Keratinocyte (primary cell): Measurements from ENCODE around the gene FAM24B. TPM values are rescaled to one million over a fixed set of nuclear protein-coding genes. Genes with fewer than 3 reads are reported as not detected.

Experiments
- DNase-seq: peaks from one replicate; pipeline ENCODE4 v3.0.0-alpha.2; 2011; ENCODE audit warnings: low read depth, missing footprints, low spot score
- FAIRE-seq: peaks from 2 replicates; lab custom pipeline; 2011; peaks lifted over from hg19 to GRCh38; lab: Jason Lieb, UNC
- H2AFZ ChIP-seq: 2 replicates; pipeline ENCODE4 v1.6.0; 2012; ENCODE audit warnings: low read length, control low read depth, inconsistent platforms; ENCODE audit not compliant: control insufficient read depth
- H3K27ac ChIP-seq: 2 replicates; pipeline ENCODE4 v1.5.1; 2011; ENCODE audit warnings: low read length; ENCODE audit not compliant: control insufficient read depth, insufficient read depth
- H3K27me3 ChIP-seq: 3 replicates; pipeline ENCODE4 v1.6.0; 2011; ENCODE audit warnings: low read length; ENCODE audit not compliant: control insufficient read depth, insufficient read depth; ENCODE audit errors: extremely low read depth
- H3K36me3 ChIP-seq, 2 experiments: 2 replicates in 1 of 2; 3 replicates in 1 of 2; pipeline ENCODE4 v1.5.1; 2011; ENCODE audit warnings: low read length in 2 of 2, mild to moderate bottlenecking in 1 of 2; ENCODE audit not compliant: control insufficient read depth in 2 of 2, insufficient read depth in 2 of 2; ENCODE audit errors: extremely low read depth in 1 of 2
- H3K4me1 ChIP-seq: 3 replicates; pipeline ENCODE4 v1.5.1; 2011; ENCODE audit warnings: low read length; ENCODE audit not compliant: control insufficient read depth, insufficient read depth; ENCODE audit errors: extremely low read depth
- H3K4me2 ChIP-seq: 3 replicates; pipeline ENCODE4 v1.6.0; 2011; ENCODE audit warnings: low read depth, low read length; ENCODE audit not compliant: control insufficient read depth, insufficient read depth; ENCODE audit errors: extremely low read depth
- H3K4me3 ChIP-seq, 3 experiments: fragments of 200-600 bp in 1 of 3; sonication (generic) in 1 of 3; 2 replicates in 2 of 3; 3 replicates in 1 of 3; pipeline ENCODE4 v1.5.1; 2011 to 2016; ENCODE audit warnings: low read length in 3 of 3, mild to moderate bottlenecking in 3 of 3, control low read depth in 2 of 3, inconsistent platforms in 1 of 3, low read depth in 1 of 3, mixed read lengths in 1 of 3, mixed run types in 1 of 3, moderate library complexity in 1 of 3; ENCODE audit not compliant: control insufficient read depth in 2 of 3, insufficient read depth in 2 of 3; ENCODE audit errors: extremely low read depth in 1 of 3
- H3K79me2 ChIP-seq: 2 replicates; pipeline ENCODE4 v1.6.0; 2012; ENCODE audit warnings: low read length; ENCODE audit not compliant: control insufficient read depth, insufficient read depth
- H3K9ac ChIP-seq: 3 replicates; pipeline ENCODE4 v1.6.0; 2011; ENCODE audit warnings: low read length; ENCODE audit not compliant: control insufficient read depth, insufficient read depth; ENCODE audit errors: extremely low read depth
- H3K9me1 ChIP-seq: 3 replicates; pipeline ENCODE4 v1.6.0; 2011; ENCODE audit warnings: low read length; ENCODE audit not compliant: control insufficient read depth, insufficient read depth; ENCODE audit errors: extremely low read depth
- H3K9me3 ChIP-seq: 2 replicates; pipeline ENCODE4 v1.5.1; 2012; ENCODE audit warnings: low read depth, low read length; ENCODE audit not compliant: control insufficient read depth
- H4K20me1 ChIP-seq: 3 replicates; pipeline ENCODE4 v1.6.0; 2011; ENCODE audit warnings: low read length; ENCODE audit not compliant: control insufficient read depth, insufficient read depth; ENCODE audit errors: extremely low read depth
- EZH2 ChIP-seq: IDR thresholded peaks from one replicate; pipeline ENCODE4 v1.6.1; 2012; ENCODE audit warnings: inconsistent platforms, mild to moderate bottlenecking, low read length, moderate library complexity
- dilution Hi-C: fragments of 300-500 bp; cut with MboI; formaldehyde crosslinking; loops from one replicate; pipeline ENCODE4 v1.7.0; 2020; ENCODE audit warnings: low sequenced_read_pairs; ENCODE audit not compliant: extremely low pct_ligation_motif_present
- polyA plus RNA-seq, 5 experiments: library from polyadenylated mRNA; depleted of rRNA in 3 of 5; stranded (reverse) in 3 of 5; stranded (forward) in 1 of 5; unstranded in 1 of 5; fragments of >200 nt; gene quantifications; 1 replicate in 1 of 5; 2 replicates in 3 of 5; 3 replicates in 1 of 5; pipeline versions ENCODE4 v1.2.1 to v1.2.3, GENCODE V29; 2011 to 2012; ENCODE audit warnings: missing spikeins in 2 of 5, low read depth in 1 of 5, low replicate concordance in 1 of 5
- TF ChIP-seq, protein P1 (sequence below), 3 experiments: IDR thresholded peaks in 1 of 3; conservative IDR thresholded peaks in 1 of 3; optimal IDR thresholded peaks in 1 of 3; 2 replicates in 2 of 3; 3 replicates in 1 of 3; pipeline versions ENCODE3 to v1.5.1; 2011; ENCODE audit warnings: low read length in 3 of 3, mild to moderate bottlenecking in 3 of 3, moderate library complexity in 2 of 3, control low read depth in 1 of 3, inconsistent platforms in 1 of 3; ENCODE audit not compliant: insufficient read depth in 2 of 3; ENCODE audit errors: extremely low read depth in 1 of 3

Gene FAM24B
- polyA plus RNA-seq, 1 donor (not counting 4 experiments of a cell fraction or from before 2014, with no cell fraction given), result 4.5 TPM

DNA sequence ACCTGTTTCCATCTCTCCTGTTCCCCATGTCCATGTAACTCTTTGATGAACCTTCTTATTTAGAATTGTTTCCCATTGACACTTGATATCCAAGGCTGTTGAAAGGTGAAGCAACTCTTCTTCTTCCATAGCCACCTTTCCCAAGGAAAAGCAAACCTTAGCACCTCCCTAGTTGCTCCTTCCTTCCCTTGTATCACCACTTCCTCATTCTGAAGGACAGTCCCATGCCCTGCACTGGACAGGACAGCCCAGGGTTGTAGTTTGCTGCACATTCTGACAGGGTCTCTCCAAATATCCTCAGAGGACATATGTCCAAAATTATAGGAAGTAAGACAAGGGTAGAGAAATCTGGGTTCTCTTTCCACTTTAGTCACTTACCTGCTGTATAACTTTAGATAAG is 39.9 kb downstream of the FAM24B start:
- H3K9ac ChIP-seq, result no peak overlapping the region
- dilution Hi-C loops, result no loop called here
- no peaks in the 10 kb centered on the region for H3K27me3 ChIP-seq
- DNase-seq, result no peak
- H4K20me1 ChIP-seq, result no peaks in the 10 kb centered on the region
- H3K4me1 ChIP-seq, result no peaks in the 10 kb centered on the region
- no peak for FAIRE-seq
- no peak overlapping the region for H3K27ac ChIP-seq
- no peak overlapping the region for H2AFZ ChIP-seq
- H3K79me2 ChIP-seq, result no peaks in the 10 kb centered on the region
- H3K9me3 ChIP-seq, result no peaks in the 10 kb centered on the region
- peaks cover 0 to 1% of the 10 kb centered on the region in 2 experiments for H3K36me3 ChIP-seq
- H3K4me3 ChIP-seq, result no peak overlapping the region
- TF ChIP-seq EZH2, result no peak
- TF ChIP-seq, protein P1, sequence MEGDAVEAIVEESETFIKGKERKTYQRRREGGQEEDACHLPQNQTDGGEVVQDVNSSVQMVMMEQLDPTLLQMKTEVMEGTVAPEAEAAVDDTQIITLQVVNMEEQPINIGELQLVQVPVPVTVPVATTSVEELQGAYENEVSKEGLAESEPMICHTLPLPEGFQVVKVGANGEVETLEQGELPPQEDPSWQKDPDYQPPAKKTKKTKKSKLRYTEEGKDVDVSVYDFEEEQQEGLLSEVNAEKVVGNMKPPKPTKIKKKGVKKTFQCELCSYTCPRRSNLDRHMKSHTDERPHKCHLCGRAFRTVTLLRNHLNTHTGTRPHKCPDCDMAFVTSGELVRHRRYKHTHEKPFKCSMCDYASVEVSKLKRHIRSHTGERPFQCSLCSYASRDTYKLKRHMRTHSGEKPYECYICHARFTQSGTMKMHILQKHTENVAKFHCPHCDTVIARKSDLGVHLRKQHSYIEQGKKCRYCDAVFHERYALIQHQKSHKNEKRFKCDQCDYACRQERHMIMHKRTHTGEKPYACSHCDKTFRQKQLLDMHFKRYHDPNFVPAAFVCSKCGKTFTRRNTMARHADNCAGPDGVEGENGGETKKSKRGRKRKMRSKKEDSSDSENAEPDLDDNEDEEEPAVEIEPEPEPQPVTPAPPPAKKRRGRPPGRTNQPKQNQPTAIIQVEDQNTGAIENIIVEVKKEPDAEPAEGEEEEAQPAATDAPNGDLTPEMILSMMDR (optimal IDR thresholded peaks at IDR 0.05 in 1 of 3, IDR thresholded peaks at IDR 0.05 in 1 of 3, conservative IDR thresholded peaks at IDR 0.05 in 1 of 3; ENCODE audit: extremely low read depth in 1 of 3, insufficient read depth in 2 of 3, low read length in 3 of 3), result no peak
- H3K4me2 ChIP-seq, result no peak overlapping the region
- H3K9me1 ChIP-seq, result no peaks in the 10 kb centered on the region

DNA sequence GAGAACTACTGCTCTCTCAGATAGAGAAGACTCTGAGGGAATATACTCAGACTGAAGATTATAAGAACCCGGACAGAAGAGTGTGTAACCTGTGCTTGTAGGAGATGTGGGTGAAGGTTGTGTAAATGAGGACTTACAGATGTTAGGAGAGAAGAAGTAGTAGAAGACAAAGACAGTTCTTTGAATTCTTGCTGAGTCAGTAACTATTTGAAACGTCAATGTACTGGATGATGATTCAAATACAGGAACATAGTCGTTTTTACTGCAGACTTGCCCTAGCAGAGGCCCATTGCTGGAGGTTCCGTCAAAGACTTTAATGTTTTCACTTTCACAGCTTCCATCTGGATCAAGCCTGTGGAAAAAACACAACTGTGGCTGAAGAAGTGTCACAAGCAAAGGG is 40.5 kb downstream of the FAM24B start:
- Histone ChIP-seq H3K9me1 (no peaks in the 10 kb centered on the region), H3K27me3 (no peaks in the 10 kb centered on the region), H2AFZ (no peak overlapping the region), H3K9ac (no peak overlapping the region), H3K4me2 (no peak overlapping the region), H3K79me2 (no peaks in the 10 kb centered on the region), H3K9me3 (no peaks in the 10 kb centered on the region), H3K36me3 (peaks cover 0 to 1% of the 10 kb centered on the region in 2 experiments), H3K4me1 (no peaks in the 10 kb centered on the region), H3K4me3 (no peak overlapping the region), H3K27ac (no peak overlapping the region), H4K20me1 (no peaks in the 10 kb centered on the region)
- DNase-seq (no peak), FAIRE-seq (no peak)
- dilution Hi-C loops, result no loop called here
- no peak for TF ChIP-seq EZH2
- TF ChIP-seq, protein P1 (optimal IDR thresholded peaks at IDR 0.05 in 1 of 3, IDR thresholded peaks at IDR 0.05 in 1 of 3, conservative IDR thresholded peaks at IDR 0.05 in 1 of 3; ENCODE audit: extremely low read depth in 1 of 3, insufficient read depth in 2 of 3, low read length in 3 of 3), result no peak
